HG03442 (cell line): Measurements from ENCODE around the gene UGT1A10.
"Not testable (repeated sequence)": the region's sequence is repeated elsewhere in the genome, so short reads cannot be mapped to it uniquely, and the experiment has no call there.

Experiments
- ATAC-seq: cut with Tn5 transposase; IDR thresholded peaks from one replicate; pipeline ENCODE4 v1.9.1; 2021; ENCODE audit warnings: mild to moderate bottlenecking, moderate library complexity; ENCODE audit not compliant: unreplicated experiment

UGT1A10 gene

GRCh38 chr2:233691443-233692433 lies 55.5 kb downstream of the UGT1A10 start:
- ATAC-seq = no peak

GRCh38 chr2:233692648-233693047 lies 56.4 kb downstream of the UGT1A10 start, which contains the start of gene UGT1A6:
TSS of gene UGT1A6 (plus strand) at chr2:233692890. CDS start at chr2:233693005, 115 bp downstream.
- no peak for ATAC-seq

GRCh38 chr2:233693963-233694362 lies 57.7 kb downstream of the UGT1A10 start:
- no peak for ATAC-seq

GRCh38 chr2:233698740-233699139 lies 62.5 kb downstream of the UGT1A10 start:
- no peak for ATAC-seq

GRCh38 chr2:233699424-233700027 lies 63.3 kb downstream of the UGT1A10 start:
- no peak for ATAC-seq

- no peak for ATAC-seq
These were observed 63.9 kb downstream of the UGT1A10 start for GRCh38 chr2:233700028-233700635.

- not testable (repeated sequence) for ATAC-seq
These were observed 64.6 kb downstream of the UGT1A10 start for GRCh38 chr2:233700842-233701241.

GRCh38 chr2:233702238-233702637 lies 66.0 kb downstream of the UGT1A10 start:
- ATAC-seq = no peak

- no peak for ATAC-seq
These were observed 69.8 kb downstream of the UGT1A10 start for GRCh38 chr2:233705911-233706506.

- ATAC-seq = no peak
These were observed 70.5 kb downstream of the UGT1A10 start for GRCh38 chr2:233706720-233707119.

- ATAC-seq = no peak
These were observed 71.8 kb downstream of the UGT1A10 start for GRCh38 chr2:233707940-233708644.

GRCh38 chr2:233708942-233709341 lies 72.7 kb downstream of the UGT1A10 start:
- no peak for ATAC-seq

GRCh38 chr2:233711312-233712008 lies 75.2 kb downstream of the UGT1A10 start:
- no peak for ATAC-seq

GRCh38 chr2:233712611-233713261 lies 76.5 kb downstream of the UGT1A10 start, which contains the start of gene UGT1A5:
TSS of gene UGT1A5 (plus strand) at chr2:233712907. CDS start at chr2:233712992, 85 bp downstream.
- ATAC-seq = no peak

GRCh38 chr2:233713262-233713615 lies 77.0 kb downstream of the UGT1A10 start:
- ATAC-seq = no peak

- no peak for ATAC-seq
These were observed 77.9 kb downstream of the UGT1A10 start for GRCh38 chr2:233714121-233714520.

- no peak for ATAC-seq
These were observed 82.3 kb downstream of the UGT1A10 start, which contains the start of gene UGT1A4 for GRCh38 chr2:233718552-233718951. TSS of gene UGT1A4 (plus strand) at chr2:233718736. CDS start at chr2:233718821, 85 bp downstream.

- ATAC-seq = no peak
These were observed 92.6 kb downstream of the UGT1A10 start, which contains the start of gene UGT1A3 for GRCh38 chr2:233728723-233729301. TSS of gene UGT1A3 (plus strand) at chr2:233729042. CDS start at chr2:233729127, 85 bp downstream.
